GM21526 (cell line): ENCODE measurements around the gene RNF223.
"Not testable (repeated sequence)": the region's sequence is repeated elsewhere in the genome, so short reads cannot be mapped to it uniquely, and the experiment has no call there.

Experiments
- ATAC-seq: cut with Tn5 transposase; IDR thresholded peaks from one replicate; pipeline ENCODE4 v1.9.1; 2021; ENCODE audit warnings: moderate library complexity; ENCODE audit not compliant: unreplicated experiment, low FRiP score

Gene RNF223

DNA sequence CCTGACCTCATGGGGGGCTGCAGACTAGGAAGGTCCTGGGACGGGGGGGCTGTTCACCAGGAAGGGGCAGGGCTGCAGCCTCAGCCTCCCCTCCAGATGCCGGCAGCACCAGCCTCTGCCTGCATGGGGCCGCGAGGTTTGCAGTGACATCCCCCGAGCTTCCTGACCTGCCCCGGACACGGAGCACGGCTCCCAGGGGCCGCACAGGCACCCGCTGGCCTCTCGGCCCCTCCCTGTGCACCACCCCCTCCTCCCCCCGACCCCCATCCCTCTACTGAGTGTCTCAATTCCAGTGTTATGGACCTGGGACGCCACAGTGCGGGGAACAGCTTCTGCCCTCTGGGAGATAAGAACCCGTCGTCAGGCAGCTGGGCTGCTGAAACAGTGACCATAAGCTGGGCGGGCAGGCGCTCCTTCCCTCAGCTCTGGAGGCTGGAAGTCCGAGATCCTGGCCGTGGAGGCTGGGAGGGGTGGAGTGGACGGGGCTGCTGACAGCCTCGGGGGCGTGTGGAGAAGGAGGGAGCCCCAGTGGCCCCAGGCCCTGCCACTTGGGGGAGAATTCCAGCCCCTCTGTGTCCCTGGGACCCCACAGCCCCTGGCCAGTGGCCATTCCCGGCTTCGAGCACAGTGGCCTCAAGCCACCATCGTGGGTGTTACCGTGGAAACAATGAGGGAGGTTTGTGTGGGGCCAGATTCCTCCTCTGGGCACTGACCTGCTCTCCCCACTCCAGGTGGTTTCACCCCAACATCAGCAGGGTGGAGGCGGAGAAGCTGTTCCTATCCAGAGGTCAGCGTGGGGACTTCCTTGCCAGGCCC is 11.6 kb downstream of the RNF223 start:
- ATAC-seq: no peak

- ATAC-seq: no peak
These were observed 12.3 kb downstream of the RNF223 start for GRCh38 chr1:1061682-1062345.

DNA sequence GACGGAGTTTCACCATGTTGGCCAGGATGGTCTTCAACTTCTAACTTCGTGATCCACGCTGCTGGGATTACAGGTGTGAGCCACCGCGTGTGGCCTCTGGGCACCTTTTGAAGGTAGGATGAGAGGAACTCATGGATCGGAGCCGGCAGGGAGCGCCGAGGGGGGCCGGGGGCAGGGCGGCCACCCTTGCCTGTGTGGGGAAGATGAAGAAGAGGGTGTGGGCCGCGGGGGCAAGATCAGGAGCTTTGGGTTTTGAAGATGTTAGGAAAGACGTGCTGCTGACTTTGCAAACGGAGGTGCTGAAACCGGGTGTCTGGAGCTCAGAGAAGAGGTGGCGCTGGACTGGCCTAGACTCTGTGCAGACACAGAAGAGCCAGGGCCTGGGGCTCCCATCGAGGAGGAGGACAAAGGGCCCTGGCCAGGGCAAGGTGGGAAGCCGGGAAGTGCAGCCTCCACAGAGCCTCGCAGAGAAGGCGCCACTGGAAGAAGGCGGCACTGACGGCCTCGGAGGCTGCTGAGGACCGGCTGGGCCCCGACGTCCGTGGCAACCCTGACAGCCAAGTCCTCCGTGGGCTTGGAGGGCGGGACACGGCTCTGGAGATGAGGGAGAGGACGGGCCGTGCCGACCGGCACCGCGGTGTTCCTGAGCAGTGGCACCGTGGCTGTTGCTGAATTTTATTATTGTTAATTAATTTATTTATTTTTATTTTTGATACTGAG is 13.7 kb downstream of the RNF223 start:
- no peak for ATAC-seq

- peak; percentile 63 for ATAC-seq
These were observed 14.4 kb downstream of the RNF223 start for GRCh38 chr1:1059494-1060280.

DNA sequence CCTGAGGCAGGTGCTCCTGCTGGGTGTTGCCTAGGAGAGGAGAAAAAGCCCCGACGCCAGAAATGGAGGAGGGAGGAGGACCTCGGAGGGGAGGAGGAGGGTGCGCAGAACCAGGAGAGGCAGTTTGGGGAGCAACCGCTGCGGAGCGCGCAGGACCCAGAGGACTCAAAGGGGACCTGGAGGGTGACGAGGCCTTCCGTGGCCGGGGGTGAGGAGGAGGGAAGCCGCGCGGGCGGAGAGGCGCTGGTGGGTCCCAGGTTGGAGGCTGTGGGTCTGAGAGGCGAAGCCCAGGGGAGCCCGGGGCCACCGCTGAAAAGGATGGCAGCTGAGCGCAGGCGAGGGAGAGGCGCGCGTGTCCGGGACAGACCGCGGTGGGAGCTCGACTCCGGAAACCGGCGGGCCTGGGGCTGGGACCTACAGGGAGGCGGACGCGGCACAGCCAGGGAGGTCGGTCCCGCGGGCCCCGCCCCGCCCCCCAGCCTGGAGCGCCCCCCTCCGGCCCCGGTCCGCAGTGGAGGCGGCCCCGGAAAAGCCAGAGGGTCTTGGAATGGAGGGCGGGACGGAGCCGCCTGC is 15.1 kb downstream of the RNF223 start:
- peak; percentile 23 for ATAC-seq

DNA sequence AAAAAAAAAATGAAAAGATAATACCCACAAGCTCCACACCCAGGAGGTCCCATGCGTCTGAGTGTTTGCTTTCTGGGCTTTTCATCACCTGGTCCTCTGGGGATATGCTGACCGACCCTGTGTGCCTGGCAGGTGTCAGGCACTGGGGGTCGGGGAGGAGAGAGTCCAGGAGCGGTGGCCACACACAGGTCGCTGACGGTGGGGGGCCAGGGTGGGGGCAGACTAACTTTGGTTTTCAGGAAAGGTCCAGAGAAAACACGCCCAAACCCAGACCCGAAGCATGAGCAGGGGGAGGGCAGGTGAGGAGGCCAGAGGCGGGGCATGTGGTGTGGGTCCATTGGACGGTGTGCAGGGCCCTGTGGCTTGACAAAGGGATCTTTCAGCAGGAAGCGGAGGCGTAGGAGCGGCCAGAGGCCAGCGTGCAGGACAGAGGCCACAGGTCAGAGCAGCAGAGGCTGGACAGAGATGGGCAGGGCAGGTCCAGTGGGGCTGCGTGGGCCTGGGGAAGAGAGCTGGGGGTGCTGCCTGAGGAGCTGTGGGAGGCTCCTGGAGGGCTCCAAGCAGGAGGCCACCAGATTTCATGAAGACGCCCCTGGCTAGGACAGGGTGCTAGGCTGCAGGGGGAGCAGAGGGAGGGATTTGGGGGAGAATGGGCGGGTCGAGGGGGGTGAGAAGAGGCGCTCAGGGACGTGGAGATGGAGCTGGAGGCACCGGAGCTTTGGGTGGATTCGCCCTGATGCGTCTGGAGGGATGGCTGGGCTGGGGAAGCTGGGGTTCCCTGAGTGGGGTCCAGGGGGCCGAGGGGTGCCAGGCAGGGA is 15.8 kb downstream of the RNF223 start:
- no peak for ATAC-seq

DNA sequence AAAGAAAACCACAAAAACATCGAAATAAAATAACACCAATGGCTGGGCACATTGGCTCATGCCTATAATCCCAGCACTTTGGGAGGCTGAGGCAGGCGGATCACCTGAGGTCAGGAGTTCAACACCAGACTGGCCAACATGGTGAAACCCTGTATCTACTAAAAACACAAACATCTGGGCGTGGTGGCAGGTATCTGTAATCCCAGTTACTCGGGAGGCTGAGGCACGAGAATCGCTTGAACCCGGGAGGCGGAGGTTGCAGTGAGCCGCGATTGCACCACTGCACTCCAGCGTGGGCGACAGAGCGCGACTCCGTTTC is 16.4 kb downstream of the RNF223 start:
- not testable (repeated sequence) for ATAC-seq

DNA sequence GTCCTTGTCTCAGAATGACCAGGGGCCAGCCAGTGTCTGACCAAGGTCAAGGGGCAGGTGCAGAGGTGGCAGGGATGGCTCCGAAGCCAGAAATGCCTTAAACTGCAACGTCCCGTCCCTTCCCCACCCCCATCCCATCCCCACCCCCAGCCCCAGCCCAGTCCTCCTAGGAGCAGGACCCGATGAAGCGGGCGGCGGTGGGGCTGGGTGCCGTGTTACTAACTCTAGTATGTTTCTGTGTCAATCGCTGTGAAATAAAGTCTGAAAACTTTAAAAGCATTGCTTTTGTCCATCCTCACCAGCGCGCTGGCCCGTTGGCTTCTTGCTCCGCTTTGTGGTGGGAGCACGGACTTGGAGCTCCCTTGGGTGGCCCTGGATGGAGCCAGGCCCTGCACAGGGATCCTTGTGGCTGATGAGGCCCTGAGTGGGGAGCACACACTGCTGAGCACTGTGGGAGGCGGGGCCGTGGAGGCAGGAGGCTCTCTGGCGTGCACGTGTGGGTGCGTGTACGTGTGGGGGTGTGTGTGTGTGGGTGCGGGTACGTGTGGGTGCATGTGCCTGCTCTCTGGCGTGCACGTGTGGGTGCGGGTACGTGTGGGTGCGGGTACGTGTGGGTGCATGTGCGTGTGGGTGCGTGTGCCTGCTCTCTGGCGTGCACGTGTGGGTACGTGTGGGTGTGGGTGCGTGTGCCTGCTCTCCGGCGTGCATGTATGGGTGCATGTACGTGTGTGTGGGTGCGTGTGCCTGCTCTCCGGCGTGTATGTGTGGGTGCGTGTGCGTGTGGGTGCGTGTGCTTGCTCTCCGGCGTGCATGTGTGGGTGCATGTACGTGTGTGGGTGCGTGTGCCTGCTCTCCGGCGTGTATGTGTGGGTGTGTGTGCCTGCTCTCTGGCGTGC is 18.0 kb downstream of the RNF223 start:
- ATAC-seq: no peak

GRCh38 chr1:1054971-1055370 is 19.1 kb downstream of the RNF223 start:
- no peak for ATAC-seq

GRCh38 chr1:1054099-1054700 is 19.9 kb downstream of the RNF223 start:
- ATAC-seq: no peak

DNA sequence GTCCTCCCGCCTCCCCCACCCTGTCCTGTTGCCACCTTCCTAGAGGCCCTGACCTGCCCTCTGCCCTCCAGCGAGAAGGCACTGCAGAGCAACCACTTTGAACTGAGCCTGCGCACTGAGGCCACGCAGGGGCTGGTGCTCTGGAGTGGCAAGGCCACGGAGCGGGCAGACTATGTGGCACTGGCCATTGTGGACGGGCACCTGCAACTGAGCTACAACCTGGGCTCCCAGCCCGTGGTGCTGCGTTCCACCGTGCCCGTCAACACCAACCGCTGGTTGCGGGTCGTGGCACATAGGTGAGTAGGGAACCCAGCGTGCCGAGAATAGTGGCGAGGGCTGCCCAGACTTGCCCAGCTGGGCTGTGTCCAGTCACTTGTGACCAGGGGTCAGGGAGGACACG is 20.4 kb downstream of the RNF223 start:
- ATAC-seq: no peak

- ATAC-seq: no peak
These were observed 21.1 kb downstream of the RNF223 start for GRCh38 chr1:1053022-1053421.

DNA sequence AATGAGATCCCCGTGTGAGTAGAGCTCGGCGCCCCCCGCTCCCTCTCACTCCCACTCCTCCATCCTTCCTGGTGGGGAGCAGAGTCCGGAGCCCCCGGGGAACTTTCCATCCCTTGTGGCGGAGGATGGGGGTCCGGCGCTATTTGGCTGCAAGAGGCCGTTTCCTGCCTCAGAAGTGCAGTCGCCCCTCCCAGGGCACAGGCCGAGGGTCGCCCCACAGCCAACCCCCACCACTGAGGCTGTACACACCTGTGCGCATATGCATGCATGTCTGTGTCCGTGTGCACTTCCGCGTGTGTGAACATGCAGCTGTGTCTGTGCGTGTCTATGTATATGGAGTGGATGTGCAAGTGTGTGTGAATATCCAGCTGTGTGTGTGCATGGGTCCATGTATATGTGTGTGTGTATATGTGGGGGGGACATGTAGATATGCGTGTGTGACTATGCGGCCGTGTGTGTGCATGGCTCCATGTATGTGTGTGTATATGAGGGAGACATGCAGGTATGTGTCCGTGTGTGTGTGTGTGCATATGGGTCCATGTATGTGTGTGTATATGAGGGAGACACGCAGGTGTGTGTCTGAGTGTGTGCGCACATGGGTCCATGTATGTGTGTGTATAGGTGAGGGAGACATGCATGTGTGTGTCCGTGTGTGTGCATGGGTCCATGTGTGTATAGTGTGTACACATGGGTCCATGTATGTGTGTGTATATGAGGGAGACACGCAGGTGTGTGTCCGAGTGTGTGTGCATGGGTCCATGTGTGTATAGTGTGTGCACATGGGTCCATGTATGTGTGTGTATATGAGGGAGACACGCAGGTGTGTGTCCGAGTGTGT is 21.9 kb downstream of the RNF223 start:
- ATAC-seq: no peak

GRCh38 chr1:1051127-1051810 is 22.8 kb downstream of the RNF223 start:
- no peak for ATAC-seq

DNA sequence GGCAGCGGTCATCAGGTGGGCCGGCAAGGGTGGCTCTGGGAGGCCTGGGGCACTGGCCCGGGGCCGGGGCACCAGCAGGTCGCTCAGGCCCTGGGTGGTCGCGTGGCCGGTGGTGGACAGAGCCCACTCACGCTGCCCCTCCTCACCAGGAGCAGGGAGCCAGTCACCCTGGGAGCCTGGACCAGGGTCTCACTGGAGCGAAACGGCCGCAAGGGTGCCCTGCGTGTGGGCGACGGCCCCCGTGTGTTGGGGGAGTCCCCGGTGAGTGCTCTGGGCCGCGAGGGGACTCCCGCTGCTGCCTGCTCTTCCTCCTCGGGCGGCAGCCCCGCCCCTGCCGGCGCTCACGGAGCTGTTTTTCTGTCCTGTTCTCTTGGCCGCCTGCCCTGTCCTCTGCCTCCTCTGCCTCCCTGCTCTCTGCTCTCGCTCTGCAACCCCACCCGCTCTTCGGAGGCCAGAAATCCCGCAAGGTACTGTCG is 23.5 kb downstream of the RNF223 start:
- ATAC-seq: no peak

DNA sequence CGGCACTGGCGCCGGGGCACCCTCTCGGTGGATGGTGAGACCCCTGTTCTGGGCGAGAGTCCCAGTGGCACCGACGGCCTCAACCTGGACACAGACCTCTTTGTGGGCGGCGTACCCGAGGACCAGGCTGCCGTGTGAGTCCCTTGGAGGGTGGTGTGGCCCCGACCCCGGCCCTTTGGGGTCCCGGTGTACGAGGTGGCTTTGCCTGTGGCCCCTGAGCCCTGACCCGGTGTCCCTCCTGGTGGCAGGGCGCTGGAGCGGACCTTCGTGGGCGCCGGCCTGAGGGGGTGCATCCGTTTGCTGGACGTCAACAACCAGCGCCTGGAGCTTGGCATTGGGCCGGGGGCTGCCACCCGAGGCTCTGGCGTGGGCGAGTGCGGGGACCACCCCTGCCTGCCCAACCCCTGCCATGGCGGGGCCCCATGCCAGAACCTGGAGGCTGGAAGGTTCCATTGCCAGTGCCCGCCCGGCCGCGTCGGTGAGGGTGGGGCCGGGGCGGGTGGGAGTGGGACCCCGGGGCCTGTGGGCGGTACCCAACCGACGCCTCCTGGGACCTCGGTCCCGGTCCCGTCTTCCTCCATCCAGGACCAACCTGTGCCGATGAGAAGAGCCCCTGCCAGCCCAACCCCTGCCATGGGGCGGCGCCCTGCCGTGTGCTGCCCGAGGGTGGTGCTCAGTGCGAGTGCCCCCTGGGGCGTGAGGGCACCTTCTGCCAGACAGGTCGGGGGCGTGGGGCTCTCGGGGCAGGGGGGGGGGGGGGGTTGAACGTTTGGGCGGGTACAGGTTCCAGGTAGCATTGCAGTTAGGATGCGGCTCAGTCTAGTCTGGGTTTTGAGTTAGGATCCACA is 24.6 kb downstream of the RNF223 start:
- no peak for ATAC-seq
